RCC 7860 (cell line): ENCODE measurements around the gene SNX20.

Experiments
- DNase-seq: peaks from one replicate; pipeline ENCODE4 v3.0.0-alpha.2; 2015; ENCODE audit warnings: low spot score
- FAIRE-seq: peaks from 2 replicates; lab custom pipeline; 2012; peaks lifted over from hg19 to GRCh38; lab: Jason Lieb, UNC

SNX20 gene, protein sequence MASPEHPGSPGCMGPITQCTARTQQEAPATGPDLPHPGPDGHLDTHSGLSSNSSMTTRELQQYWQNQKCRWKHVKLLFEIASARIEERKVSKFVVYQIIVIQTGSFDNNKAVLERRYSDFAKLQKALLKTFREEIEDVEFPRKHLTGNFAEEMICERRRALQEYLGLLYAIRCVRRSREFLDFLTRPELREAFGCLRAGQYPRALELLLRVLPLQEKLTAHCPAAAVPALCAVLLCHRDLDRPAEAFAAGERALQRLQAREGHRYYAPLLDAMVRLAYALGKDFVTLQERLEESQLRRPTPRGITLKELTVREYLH

DNA sequence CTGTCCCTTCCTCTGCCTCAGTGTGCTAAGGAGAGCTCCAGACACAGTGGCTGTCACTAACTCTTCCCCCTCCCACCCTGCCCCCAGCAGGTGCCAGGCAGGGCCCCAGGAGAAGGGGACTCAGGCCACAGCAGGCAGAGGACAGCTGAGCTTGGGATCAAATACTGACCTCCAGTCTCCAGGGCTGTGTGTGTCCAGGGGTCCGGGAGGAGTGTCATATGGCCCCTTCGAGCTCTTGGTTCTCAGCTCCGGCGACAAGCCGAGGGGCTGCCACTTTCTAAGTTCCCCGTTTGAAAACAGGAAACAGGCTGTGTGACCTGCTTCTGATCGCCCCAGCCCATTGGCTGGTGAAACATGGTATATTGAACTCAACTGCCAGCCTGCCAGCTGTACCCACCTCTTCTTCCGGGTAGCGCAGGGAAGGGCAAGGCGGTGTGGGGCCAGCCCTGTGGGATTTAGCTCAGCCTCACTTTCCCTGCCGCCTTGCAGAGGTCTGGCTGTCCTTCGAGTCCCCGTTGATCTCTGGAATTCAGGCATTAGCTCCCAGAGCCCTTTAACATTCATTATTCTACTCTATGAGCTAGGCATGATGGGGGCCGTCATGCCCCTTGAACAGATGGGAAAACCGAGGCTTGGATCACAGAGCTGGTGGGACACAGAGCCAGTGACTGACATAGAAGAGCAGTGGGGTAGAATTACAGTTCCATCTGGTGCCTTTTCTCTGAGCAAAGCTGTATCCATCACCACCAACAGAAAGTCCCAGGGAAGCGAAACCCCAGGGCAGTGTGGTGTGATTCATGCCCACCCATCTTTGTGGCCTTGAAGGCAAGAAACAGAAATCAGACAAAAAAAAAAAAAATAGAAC lies at the start of gene SNX20:
Gene SNX20, minus strand, starts transcription at position 292 of the 865 bp plus-strand sequence. CDS start 3,786 bp downstream, outside the sequence.
- no peak for DNase-seq
- FAIRE-seq, result no peak

DNA sequence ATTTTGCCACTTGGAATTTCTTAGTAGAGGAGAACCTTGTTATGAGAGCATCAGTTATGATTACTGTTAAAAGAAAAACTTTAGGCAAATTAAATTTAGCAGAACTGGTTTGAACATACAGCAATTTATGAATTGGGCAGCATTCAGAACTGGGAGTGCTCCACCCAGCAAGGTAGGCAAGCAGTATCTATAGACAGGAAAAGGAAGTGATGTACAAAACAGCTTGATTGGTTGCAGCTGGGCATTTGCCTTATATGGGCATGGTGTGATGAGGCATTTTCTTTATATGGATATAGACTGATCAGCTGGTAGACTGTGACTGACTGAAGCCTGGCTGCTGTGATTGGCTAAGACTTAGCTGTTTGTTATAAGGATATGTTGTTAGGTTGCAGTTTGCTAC lies 43.2 kb upstream of the SNX20 start:
- no peak for FAIRE-seq
- no peak for DNase-seq

DNA sequence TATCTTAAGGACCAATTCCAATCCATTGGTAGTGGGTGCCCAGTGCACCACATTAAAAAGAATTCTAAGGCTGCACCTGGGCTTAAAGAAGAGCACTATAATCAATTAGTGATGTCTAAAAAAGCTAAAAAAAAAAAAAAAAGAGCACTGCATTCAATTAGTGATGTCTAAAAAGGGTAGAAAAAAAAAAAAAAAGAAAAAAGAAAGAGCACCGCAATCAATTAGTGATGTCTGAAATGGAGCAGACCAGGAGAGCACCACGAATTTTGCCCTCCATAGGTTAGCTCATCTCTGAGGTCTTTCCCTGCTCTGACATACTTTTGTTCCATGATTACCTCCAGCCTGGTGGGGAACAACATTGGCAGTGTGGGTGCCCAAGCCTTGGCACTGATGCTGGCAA lies 41.8 kb upstream of the SNX20 start:
- no peak for FAIRE-seq

DNA sequence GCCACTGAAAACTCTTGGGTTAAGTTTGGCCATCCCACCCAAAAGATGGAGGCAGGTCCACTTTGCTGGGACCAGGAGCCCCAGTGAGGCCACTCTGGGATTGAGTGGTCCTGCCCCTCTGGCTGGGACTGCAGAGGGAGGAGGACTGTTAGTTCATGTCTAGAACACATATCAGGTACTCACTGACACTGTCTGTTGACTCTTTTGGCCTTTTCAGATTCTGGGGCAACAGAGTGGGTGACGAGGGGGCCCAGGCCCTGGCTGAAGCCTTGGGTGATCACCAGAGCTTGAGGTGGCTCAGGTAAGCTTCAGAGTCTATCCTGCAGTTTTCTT lies 41.3 kb upstream of the SNX20 start:
- FAIRE-seq (no peak), DNase-seq (no peak)

More for the DNA sequence above, 41.8 kb upstream of the SNX20 start:
- no peak for DNase-seq

DNA sequence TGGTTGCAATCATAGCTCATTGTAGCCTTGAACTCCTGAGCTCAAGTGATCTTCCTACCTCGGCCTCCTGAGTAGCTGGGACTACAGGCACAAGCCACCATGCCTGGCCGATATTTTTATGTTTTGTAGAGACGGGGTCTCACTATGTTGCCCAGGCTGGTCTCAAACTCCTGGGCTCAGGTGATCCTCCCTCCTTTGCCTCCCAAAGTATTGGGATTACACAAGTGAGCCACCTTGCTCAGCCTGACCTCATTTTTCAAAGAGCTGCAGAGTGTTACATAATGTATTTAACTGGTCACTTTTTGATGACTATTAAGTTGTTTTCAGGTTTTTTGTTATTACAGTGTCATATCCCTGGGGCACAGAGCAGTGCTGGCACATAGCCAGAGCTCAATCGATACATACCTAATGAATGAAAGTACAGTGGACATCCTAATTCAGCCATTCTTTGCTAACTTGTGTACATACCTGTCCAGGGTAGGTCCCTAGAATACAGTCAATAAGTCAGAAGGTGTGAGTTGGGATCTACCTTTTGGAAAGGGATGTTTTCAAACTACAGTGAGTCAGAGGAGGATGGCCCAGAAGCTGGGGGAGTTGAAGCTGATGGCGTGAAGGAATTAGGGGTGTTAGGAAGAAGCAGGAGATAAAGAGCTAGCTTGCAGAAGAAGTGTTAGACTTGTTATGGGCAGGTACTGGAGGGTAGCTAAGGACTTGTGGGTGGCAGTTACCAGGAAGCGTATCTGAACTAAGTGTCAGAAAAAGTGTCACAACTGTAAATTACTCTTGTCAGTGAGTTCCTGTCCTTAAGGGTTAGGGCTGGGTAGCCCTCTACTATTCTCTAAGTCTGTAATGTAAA lies 40.7 kb upstream of the SNX20 start:
- DNase-seq, result no peak
- no peak for FAIRE-seq

DNA sequence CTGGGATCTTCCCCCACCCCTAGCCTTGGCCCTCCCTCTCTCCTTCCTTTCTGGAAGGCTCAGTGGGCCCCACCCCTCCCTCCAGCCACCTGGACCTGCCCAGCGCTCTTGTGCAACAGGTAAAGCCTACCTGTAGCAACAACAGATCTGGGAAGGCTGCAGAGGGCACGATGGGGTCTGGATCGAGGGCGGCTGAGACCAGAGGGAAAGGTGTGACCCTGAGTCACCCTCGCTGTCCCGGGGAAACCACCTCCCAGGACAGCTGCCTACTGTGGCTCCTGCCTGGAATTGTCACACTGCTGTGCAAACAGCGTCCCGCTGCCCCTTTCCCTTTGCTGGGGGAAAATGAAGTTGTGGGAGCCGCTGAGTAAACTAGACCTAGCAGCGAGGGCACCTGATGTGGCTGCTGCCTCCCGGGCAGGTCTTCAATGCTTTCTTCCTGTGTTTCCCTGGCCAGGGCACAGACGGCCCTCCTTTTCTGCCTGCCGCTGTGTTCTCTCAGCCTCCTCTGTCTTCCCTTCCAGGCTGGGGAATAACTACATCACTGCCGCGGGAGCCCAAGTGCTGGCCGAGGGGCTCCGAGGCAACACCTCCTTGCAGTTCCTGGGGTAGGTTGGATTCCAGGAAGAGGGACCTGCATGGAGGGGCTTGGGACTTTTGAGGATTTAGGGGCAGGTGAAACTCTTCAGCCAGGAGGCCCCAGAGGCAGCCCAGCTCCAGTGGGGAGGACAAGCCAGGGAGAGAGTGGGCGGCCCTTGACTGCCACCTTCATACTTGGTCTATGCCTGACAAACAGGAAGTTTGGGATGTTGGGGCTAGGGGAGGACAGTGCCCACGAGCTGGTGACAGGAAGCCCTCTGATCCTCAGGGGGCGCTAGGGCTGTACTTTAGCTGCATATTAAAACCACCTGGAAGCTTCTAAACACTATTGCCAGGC lies 38.6 kb upstream of the SNX20 start:
- no peak for DNase-seq

DNA sequence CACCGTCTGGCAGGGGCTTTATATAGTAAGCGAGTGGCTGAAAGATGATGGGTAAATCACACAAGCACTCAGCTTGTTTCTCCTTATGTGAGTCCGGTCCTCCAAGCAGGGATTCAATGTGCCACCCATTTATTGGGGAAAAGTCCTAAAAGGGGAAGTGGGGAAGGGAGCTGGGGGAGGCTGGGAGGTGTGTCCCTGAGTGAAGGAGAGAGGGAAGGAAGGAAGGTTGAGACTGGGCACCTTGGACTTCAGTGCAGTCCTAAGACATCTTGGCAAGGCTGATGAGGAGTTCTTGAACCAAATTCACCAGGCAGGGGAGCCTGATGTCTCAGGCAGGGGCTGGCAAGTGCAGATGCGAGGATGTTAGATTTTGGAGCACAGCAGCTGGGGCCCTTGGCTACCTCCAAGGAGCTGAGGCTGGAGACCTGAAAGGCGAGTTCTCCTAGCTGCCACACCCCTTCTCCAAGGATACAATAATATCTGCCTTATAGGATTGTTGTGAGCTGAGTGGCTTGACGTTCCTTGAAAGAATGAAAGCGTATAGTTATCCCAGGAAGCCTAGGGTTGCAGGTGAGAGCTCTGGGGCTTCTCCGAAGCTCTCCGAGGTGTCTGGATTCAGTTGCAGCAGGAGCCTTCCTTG lies 37.8 kb upstream of the SNX20 start:
- no peak for FAIRE-seq
- DNase-seq, result no peak

More for the DNA sequence above, 38.6 kb upstream of the SNX20 start:
- no peak for FAIRE-seq

DNA sequence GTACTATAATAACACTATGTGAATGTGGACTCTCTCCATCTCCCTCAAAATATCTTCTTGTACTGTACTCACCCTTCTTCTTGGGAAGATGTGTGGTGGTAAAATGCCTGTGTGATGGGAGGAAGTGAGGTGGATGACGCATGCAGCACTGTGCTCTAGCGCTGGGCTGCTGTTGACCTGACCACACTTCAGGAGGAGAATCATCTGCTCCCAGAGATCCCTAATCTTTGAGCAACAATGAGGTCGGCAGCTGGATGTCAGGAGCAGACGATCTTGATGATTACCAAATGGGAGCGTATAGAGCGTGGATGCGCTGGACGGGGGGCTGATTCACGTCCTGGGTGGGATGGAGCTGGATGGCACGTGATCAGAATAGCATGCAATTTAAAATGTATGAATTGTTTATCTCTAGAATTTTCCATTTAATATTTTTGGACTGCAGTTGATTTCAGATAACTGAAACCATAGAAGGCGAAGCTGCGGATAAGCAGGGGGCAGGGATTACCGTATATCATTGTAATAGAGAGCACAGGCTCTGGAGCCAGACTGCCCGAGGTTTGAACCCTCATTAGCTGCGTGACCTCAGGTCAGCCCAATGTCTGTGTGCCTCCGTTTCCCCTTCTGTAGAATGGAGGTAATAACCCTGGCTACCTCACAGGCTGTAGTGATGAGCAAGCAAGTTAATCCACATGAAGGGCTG lies 37.1 kb upstream of the SNX20 start:
- FAIRE-seq (no peak), DNase-seq (no peak)

DNA sequence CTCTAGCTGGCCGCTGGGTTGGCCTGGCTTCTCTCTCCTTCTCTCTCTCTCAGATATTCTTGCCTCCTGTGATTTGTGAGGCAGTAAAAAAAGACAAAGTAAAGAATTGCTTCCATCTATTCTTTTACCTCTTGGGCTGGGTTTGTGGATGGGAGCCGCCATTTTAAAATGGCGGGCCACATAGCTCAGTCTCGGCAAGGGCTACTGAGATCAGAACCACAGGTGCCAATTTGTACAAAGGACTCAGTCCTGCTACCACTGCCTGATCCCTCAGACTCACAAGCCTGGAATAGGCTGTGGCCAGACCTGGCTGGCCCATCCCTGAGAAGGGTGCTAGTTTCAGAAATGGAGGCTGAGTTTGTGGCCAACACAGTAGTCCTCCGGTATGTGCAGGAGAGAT lies 36.4 kb upstream of the SNX20 start:
- DNase-seq (no peak), FAIRE-seq (no peak)

DNA sequence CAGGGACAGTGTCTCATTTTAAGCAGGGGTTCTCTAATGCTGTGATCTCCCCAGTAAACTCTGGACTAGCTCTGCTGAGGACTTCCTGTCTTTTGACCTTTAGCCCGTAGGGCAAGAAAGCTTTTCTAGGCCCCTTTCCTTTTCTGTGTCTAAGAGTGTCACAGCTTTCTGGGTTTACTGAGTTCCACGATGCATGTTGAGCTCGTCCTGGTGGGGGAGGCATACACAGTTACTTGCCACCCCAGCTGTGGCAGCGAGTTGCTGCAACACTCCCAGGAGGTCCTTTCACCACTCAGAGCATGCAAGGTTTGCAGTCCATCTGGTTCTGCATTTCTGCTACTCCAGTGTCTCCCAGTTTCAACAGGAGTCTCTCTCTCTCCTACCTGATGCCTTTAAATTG lies 36.0 kb upstream of the SNX20 start:
- no peak for FAIRE-seq
- no peak for DNase-seq

DNA sequence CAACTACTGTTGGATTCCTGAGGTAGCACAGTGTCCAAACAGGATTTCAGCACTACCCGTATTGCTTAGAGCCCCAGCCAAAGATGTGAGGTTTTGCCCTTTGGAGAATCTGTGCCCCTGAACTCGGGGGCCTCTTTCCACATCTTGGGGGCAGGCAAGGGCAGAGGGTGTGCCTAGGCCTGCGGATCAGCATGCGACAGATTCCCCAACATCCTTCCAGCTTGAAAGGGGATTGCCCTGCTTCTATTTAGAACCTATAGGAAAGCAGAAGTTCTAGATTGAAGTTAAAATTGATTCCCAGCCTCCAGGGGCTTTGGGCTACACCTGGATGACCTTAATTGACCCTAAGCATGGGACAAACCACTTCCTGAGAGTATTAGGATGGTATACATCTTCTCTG lies 31.8 kb upstream of the SNX20 start:
- FAIRE-seq, result no peak
- DNase-seq, result no peak

DNA sequence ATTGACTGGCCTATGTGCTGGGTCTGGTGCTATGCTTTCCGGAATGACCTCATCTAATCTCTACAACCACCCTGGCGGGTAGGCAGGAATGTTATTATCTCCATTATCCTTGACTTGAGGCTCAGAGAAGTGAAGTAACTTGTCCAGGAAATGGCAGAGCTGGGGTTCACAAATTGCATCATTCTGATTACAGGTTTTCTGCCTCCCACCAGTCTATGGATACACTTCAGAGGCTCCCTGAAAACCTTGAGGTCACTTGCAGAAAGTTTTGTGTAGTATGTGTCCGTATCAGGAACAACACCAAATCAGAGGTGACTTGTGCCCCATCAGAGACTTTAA lies 31.4 kb upstream of the SNX20 start:
- FAIRE-seq, result no peak
- DNase-seq, result no peak

DNA sequence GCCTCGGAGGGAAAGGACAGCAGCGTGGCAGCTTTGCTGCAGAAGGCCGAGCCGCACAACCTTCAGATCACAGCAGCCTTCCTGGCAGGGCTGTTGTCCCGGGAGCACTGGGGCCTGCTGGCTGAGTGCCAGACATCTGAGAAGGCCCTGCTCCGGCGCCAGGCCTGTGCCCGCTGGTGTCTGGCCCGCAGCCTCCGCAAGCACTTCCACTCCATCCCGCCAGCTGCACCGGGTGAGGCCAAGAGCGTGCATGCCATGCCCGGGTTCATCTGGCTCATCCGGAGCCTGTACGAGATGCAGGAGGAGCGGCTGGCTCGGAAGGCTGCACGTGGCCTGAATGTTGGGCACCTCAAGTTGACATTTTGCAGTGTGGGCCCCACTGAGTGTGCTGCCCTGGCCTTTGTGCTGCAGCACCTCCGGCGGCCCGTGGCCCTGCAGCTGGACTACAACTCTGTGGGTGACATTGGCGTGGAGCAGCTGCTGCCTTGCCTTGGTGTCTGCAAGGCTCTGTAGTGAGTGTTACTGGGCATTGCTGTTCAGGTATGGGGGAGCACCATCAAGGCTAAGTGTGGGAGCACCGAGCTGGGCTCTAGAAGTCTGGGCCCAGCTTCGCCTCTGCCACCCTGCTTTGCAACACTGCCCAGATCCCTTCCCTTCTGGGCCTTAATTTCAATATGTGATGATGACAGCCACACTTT lies 30.9 kb upstream of the SNX20 start:
- DNase-seq, result no peak
- FAIRE-seq, result no peak

DNA sequence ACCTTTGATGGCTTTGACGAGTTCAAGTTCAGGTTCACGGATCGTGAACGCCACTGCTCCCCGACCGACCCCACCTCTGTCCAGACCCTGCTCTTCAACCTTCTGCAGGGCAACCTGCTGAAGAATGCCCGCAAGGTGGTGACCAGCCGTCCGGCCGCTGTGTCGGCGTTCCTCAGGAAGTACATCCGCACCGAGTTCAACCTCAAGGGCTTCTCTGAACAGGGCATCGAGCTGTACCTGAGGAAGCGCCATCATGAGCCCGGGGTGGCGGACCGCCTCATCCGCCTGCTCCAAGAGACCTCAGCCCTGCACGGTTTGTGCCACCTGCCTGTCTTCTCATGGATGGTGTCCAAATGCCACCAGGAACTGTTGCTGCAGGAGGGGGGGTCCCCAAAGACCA lies 29.9 kb upstream of the SNX20 start:
- no peak for DNase-seq
- no peak for FAIRE-seq

DNA sequence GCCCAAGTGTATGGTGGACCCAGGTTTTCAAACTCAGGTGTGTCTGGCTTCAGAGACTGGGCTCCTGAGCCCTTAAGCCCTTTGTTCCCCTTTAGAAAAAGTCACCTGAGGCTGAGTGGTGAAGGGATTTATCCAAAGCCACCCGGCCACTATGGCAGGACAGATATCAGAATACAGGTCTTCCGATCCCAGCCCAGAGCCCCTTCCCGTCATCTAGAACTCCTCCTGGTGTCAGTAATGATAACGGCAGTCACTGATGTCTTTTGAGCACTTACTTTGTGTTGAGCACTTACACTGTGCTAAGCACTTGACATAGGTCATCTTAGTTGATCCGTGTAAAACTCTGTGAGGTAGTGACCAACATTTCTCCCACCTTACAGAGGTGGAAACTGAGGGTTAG lies 28.9 kb upstream of the SNX20 start:
- DNase-seq (no peak), FAIRE-seq (no peak)

DNA sequence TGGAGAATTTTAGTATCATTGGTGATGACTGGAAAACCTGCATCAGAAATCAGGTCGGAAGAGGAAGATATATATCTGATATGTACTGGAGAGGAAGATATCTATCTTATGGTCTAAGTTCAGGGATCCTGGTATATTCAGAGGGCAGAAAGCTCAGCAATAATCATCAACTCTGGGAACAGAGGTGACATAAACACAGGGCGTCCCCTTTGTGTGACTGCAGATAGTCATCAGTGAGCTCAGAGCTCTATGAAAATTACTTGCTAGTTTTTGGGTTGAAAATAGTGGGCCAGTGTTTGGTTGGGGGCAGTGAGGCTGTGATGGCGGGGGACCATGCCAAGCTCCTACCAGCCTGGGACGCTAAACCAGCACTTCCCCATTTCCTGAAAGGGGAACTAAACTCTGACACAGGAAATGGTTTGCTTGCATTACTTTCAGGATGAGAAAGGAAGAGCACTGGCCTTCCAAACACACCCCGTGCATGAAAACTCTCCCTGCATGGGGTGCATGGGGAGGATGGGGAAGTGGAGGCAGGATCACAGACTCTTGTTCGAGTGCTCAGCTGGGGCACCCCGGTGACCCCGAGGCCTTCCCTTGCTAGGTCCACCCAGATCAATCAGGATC lies 28.1 kb upstream of the SNX20 start:
- FAIRE-seq (no peak), DNase-seq (no peak)

DNA sequence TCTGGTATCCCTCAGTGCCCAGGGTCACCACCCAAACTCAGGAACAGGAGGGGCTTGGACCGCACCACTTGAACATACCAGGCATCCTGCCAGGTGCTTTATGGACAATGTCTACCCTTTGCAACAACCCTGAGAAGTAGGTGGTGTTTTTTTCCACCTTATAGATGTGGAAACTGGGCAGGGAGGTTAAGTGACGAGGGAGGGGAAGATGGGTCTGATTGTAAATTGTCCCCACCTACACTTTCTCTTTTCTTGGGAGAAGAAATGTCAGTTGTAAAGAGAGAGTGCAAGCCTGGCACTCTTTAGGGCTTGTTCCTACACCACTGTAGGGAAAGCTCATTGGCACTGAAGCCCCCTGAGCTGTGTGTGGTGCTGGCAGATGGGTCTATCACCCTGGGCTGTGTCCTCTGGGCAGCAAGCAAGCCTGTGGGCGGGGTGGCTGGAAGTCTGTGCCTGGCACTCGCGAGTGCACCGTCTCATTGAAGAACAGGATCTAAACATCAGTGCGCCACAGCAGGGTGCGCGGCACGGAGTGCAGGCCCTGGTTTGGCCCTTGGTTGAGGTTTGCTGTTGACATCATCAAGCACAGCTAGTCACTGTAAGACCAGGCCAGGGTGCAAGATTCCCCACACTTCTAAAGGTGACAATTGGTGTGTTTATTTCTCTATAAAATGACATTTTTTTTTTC lies 27.4 kb upstream of the SNX20 start:
- FAIRE-seq (no peak), DNase-seq (no peak)

DNA sequence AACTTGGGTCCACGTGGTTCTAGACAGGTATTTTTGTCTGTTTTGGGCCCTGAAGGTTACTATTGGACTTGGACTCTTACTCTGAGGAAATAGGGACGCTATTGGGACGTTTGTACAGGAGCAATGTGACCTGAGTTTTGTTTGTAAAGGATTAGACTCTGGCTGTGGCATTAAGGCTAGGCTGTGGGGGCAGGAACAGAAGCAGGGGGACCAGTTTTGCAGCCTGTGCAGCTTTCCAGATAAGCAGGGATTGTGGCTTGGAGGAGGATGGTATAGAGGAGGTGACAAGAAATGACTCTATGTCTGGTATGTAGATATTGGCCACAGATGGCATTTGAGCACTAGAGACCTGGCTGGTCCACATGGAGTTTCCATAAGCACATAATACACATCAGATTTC lies 25.1 kb upstream of the SNX20 start:
- DNase-seq (no peak), FAIRE-seq (no peak)
